CD4-positive, alpha-beta T cell (primary cell): ENCODE results near the gene ARID1B. TPM values are rescaled to one million over a fixed set of nuclear protein-coding genes. Genes with fewer than 3 reads are reported as not detected.

Experiments
- ATAC-seq: fragments of 200-7000 bp; cut with Tn5 transposase; one replicate; pipeline ENCODE4 v1.10.0; 2022; ENCODE audit warnings: mild to moderate bottlenecking; ENCODE audit not compliant: poor library complexity
- CTCF ChIA-PET: fragments of 350-600 bp; sonication (Branson Sonifier 250); formaldehyde crosslinking; loops from one replicate; lab custom pipeline; 2021; ENCODE audit warnings: antibody characterized with exemption, inconsistent platforms; lab: Charles Lee
- POLR2A ChIA-PET: fragments of 350-600 bp; sonication (Branson Sonifier 250); formaldehyde crosslinking; loops from one replicate; lab custom pipeline; 2021; ENCODE audit warnings: antibody characterized with exemption, inconsistent platforms; lab: Charles Lee
- DNase-seq, 14 experiments: peaks; one replicate each; pipeline ENCODE4 v3.0.0-alpha.2; 2013 to 2020; ENCODE audit warnings: mixed read lengths in 2 of 14
- H3K27ac ChIP-seq, 2 donors: one replicate each; pipeline versions ENCODE4 v1.5.1 to v1.7.0; 2013; ENCODE audit warnings: low read length in 2 of 2, low read depth in 1 of 2, mild to moderate bottlenecking in 1 of 2
- H3K27me3 ChIP-seq, 2 experiments: 1 replicate in 1 of 2; 2 replicates in 1 of 2; pipeline versions ENCODE4 v1.6.1 to v1.7.0; 2013; ENCODE audit warnings: low read length in 2 of 2, control low read depth in 1 of 2, mild to moderate bottlenecking in 1 of 2, moderate library complexity in 1 of 2; ENCODE audit not compliant: insufficient read depth in 2 of 2, control insufficient read depth in 1 of 2
- H3K36me3 ChIP-seq: one replicate; pipeline ENCODE4 v1.6.1; 2013; ENCODE audit warnings: low read length, control low read depth; ENCODE audit not compliant: insufficient read depth
- H3K4me1 ChIP-seq: one replicate; pipeline ENCODE4 v1.6.1; 2013; ENCODE audit warnings: low read length, control low read depth; ENCODE audit not compliant: insufficient read depth
- H3K4me3 ChIP-seq: one replicate; pipeline ENCODE4 v1.5.1; 2013; ENCODE audit warnings: mild to moderate bottlenecking, low read length, moderate library complexity
- H3K9me3 ChIP-seq, 2 experiments: 1 replicate in 1 of 2; 2 replicates in 1 of 2; pipeline versions ENCODE4 v1.6.1 to v1.7.0; 2013; ENCODE audit warnings: low read length in 2 of 2, mild to moderate bottlenecking in 2 of 2, control low read depth in 1 of 2, moderate library complexity in 1 of 2; ENCODE audit not compliant: control insufficient read depth in 1 of 2, insufficient read depth in 1 of 2
- H3K27ac Mint-ChIP-seq: one replicate; pipeline ENCODE4 v1.8.0; 2020; ENCODE audit warnings: mixed read lengths
- H3K27me3 Mint-ChIP-seq: one replicate; pipeline ENCODE4 v1.8.0; 2021; ENCODE audit warnings: mixed read lengths
- H3K36me3 Mint-ChIP-seq: one replicate; pipeline ENCODE4 v1.8.0; 2021; ENCODE audit warnings: low read depth, mixed read lengths
- H3K4me1 Mint-ChIP-seq: one replicate; pipeline ENCODE4 v1.8.0; 2021; ENCODE audit warnings: low read depth, mixed read lengths
- H3K4me3 Mint-ChIP-seq: one replicate; pipeline ENCODE4 v1.8.0; 2020; ENCODE audit warnings: mild to moderate bottlenecking, mixed read lengths
- H3K9me3 Mint-ChIP-seq: one replicate; pipeline ENCODE4 v1.8.0; 2020; ENCODE audit warnings: mixed read lengths
- intact Hi-C, 2 experiments: fragments of 100-400 bp; cut with DNase I in 1 of 2; cut with micrococcal nuclease in 1 of 2; formaldehyde crosslinking; loops; one replicate each; pipeline versions ENCODE4 v1.15.1 to v1.9.0; 2023 to 2025; cut with DNase I, micrococcal nuclease
- total RNA-seq, 174 experiments: library from RNA in 2 of 174; stranded (reverse) in 2 of 174; gene quantifications; one replicate each; pipeline ENCODE4 v1.2.3 and lab custom pipeline; 2021 to 2026
- TF ChIP-seq, protein P1 (sequence below): fragments of 200-600 bp; IDR thresholded peaks from one replicate; pipeline ENCODE4 v1.8.0; 2022; ENCODE audit warnings: antibody characterized with exemption, mild to moderate bottlenecking

ARID1B gene
- total RNA-seq, 2 experiments from 2014 or later: 120 to 125 TPM

DNA sequence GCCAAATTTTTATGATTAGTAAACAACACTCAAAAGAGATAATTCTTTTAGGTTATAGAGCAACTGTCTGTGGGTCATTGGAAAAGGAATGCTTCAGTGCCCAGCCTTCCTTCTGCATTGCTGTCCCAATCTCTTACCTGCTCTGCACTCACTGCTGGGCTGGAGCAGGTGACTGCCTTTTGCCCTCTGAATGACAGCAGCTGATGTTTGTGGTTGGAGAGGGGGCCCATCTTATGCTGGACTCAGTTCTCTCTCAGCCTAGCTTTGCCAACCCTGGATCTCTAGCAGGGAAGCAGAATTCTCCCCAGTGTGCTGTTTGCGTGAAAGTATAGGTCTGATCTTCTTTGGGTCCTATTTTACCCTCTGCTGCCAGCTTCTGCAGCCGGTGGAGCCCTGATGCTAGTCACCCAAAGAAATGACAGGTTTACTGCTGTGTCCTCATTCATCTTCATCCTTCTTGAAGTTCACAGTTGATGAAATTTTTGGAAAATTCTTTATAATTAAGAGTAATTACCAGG lies 193.5 kb downstream of the ARID1B start:
- TF ChIP-seq, protein P1, sequence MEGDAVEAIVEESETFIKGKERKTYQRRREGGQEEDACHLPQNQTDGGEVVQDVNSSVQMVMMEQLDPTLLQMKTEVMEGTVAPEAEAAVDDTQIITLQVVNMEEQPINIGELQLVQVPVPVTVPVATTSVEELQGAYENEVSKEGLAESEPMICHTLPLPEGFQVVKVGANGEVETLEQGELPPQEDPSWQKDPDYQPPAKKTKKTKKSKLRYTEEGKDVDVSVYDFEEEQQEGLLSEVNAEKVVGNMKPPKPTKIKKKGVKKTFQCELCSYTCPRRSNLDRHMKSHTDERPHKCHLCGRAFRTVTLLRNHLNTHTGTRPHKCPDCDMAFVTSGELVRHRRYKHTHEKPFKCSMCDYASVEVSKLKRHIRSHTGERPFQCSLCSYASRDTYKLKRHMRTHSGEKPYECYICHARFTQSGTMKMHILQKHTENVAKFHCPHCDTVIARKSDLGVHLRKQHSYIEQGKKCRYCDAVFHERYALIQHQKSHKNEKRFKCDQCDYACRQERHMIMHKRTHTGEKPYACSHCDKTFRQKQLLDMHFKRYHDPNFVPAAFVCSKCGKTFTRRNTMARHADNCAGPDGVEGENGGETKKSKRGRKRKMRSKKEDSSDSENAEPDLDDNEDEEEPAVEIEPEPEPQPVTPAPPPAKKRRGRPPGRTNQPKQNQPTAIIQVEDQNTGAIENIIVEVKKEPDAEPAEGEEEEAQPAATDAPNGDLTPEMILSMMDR: no peak
- Histone ChIP-seq H3K9me3 (no peaks in the 10 kb centered on the region), H3K36me3 (no peaks in the 10 kb centered on the region), H3K27ac (no peak overlapping the region), H3K27me3 (no peaks in the 10 kb centered on the region), H3K4me1 (peaks cover 20% of the 10 kb centered on the region), H3K4me3 (no peak overlapping the region)
- DNase-seq (no peak), ATAC-seq (no peak)
- intact Hi-C loops: no loop called here
- Mint-ChIP-seq H3K4me1 (peaks cover 85% of the 10 kb centered on the region), H3K27ac (peak overlapping the region; percentile 31), H3K36me3 (no peaks in the 10 kb centered on the region), H3K27me3 (no peaks in the 10 kb centered on the region), H3K4me3 (no peak overlapping the region), H3K9me3 (no peaks in the 10 kb centered on the region)
- POLR2A ChIA-PET: interaction anchor here (1.2 kb wide), 1 partner anchor 50 kb away, joined by 4 read pairs; no protein-coding TSS in a partner anchor
- CTCF ChIA-PET: no interaction called here

DNA sequence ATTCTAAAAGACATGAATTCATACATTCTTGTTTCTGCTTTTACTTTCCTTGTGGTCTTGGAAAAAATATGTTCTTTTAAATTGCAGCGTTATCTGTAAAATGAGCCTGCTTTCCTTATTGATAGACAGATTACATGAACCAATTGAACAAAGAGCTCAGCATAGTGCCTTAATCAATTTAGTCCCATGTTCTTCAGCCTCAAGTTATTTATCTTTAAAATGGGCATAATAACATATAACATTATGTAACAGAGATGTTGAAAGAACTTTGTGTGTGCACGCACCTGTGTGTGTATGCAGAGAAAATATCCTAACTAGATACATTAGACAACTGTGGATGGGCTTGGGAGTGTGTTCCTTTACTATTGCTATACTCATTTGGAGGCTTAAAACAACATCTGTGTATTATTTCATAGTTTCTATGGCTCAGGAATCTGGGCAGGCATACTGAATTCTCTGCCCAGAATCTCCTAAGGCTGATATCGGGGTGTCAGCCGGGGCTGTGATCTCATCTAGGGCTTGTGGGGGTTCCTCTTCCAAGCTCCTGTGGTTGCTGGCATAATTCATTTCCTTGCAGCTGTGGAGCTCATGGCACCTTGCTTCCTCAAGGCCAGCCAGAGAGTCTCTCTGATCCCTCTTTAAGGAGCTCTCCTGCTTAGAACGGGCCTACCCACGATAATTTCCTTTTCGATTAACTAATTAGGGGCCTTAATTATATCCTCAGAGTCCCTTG lies 194.1 kb downstream of the ARID1B start:
- no peaks in the 10 kb centered on the region for H3K9me3 Mint-ChIP-seq
- ATAC-seq (no peak), DNase-seq (no peak)
- no peaks in the 10 kb centered on the region for H3K27me3 Mint-ChIP-seq
- H3K4me3 ChIP-seq: no peak overlapping the region
- intact Hi-C loops: no loop called here
- TF ChIP-seq, protein P1: no peak
- H3K27ac ChIP-seq: no peak overlapping the region
- H3K27me3 ChIP-seq: no peaks in the 10 kb centered on the region
- peaks cover 89% of the 10 kb centered on the region for H3K4me1 Mint-ChIP-seq
- H3K4me1 ChIP-seq: peaks cover 27% of the 10 kb centered on the region
- H3K36me3 Mint-ChIP-seq: no peaks in the 10 kb centered on the region
- ChIA-PET POLR2A (no interaction called here), CTCF (no interaction called here)
- H3K4me3 Mint-ChIP-seq: no peak overlapping the region
- no peaks in the 10 kb centered on the region for H3K9me3 ChIP-seq
- no peaks in the 10 kb centered on the region for H3K36me3 ChIP-seq
- H3K27ac Mint-ChIP-seq: peak overlapping the region; percentile 31

DNA sequence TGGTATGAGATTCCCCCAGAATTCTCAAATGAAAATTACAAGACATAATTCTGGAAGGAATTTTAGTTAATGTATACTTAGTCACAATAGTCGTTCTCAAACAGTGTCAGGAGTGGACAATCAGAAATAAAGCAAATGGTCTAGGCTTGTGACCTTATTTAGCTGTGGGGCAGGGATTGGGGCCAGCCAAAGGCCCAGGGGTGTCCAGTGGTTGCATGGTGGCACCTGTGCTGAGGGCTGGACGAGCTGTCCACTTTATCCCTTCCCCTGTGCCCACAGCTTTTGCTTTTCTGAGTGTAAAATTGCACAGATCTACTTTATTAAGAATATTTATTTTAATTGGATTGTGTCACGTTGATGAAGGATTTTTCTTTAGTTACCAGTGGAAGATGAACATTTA lies 195.0 kb downstream of the ARID1B start:
- Mint-ChIP-seq H3K4me1 (peaks cover 93% of the 10 kb centered on the region), H3K27ac (peak overlapping the region; percentile 31), H3K4me3 (no peak overlapping the region)

More for the DNA sequence above, 195.0 kb downstream of the ARID1B start:
- CTCF ChIA-PET: no interaction called here
- H3K36me3 Mint-ChIP-seq: no peaks in the 10 kb centered on the region
- no peaks in the 10 kb centered on the region for H3K9me3 Mint-ChIP-seq
- ATAC-seq: no peak
- H3K27me3 Mint-ChIP-seq: no peaks in the 10 kb centered on the region
- H3K9me3 ChIP-seq: no peaks in the 10 kb centered on the region
- DNase-seq: no peak
- intact Hi-C loops: no loop called here
- H3K4me1 ChIP-seq: peaks cover 31% of the 10 kb centered on the region
- POLR2A ChIA-PET: no interaction called here
- TF ChIP-seq, protein P1: no peak
- no peak overlapping the region for H3K4me3 ChIP-seq
- H3K36me3 ChIP-seq: no peaks in the 10 kb centered on the region
- H3K27ac ChIP-seq: no peak overlapping the region
- no peaks in the 10 kb centered on the region for H3K27me3 ChIP-seq
